Activated CD8-positive, alpha-beta memory T cell treated with anti-CD3 and anti-CD28 coated beads for 48 hours (primary cell): ENCODE results near the gene TPX2.

Experiments
- DNase-seq, 3 experiments: peaks; one replicate each; pipeline ENCODE4 v3.0.0-alpha.2; 2020; ENCODE audit warnings: low read depth in 2 of 3, low spot score in 2 of 3

TPX2 gene

GRCh38 chr20:31831211-31831610 is 92.1 kb downstream of the TPX2 start:
- no peak for DNase-seq

GRCh38 chr20:31831771-31832306 is 92.7 kb downstream of the TPX2 start:
- no peak for DNase-seq

- peak in 2 of 3 experiments; percentile 54 to 80 for DNase-seq
These were observed 94.2 kb downstream of the TPX2 start for GRCh38 chr20:31833130-31833930.

- DNase-seq = no peak
These were observed 94.9 kb downstream of the TPX2 start for GRCh38 chr20:31833931-31834521.

- DNase-seq = no peak
These were observed 96.5 kb downstream of the TPX2 start for GRCh38 chr20:31835554-31835953.

GRCh38 chr20:31835977-31836852 is 97.1 kb downstream of the TPX2 start:
- peak in 1 of 3 experiments; percentile 28 for DNase-seq

GRCh38 chr20:31836853-31837608 is 97.9 kb downstream of the TPX2 start:
- no peak for DNase-seq

GRCh38 chr20:31837896-31838397 is 98.9 kb downstream of the TPX2 start:
- DNase-seq = no peak

GRCh38 chr20:31838646-31839292 is 99.7 kb downstream of the TPX2 start:
- no peak for DNase-seq

- no peak for DNase-seq
These were observed 100.8 kb downstream of the TPX2 start for GRCh38 chr20:31839782-31840487.

- DNase-seq = no peak
These were observed 102.1 kb downstream of the TPX2 start for GRCh38 chr20:31840906-31841816.

GRCh38 chr20:31841928-31842327 is 102.8 kb downstream of the TPX2 start:
- DNase-seq = no peak

GRCh38 chr20:31842471-31843157 is 103.5 kb downstream of the TPX2 start:
- no peak for DNase-seq

- DNase-seq = no peak
These were observed 104.2 kb downstream of the TPX2 start for GRCh38 chr20:31843288-31843687.

GRCh38 chr20:31843881-31844280 is 104.8 kb downstream of the TPX2 start:
- no peak for DNase-seq

GRCh38 chr20:31844737-31845299 is 105.7 kb downstream of the TPX2 start:
- no peak for DNase-seq

GRCh38 chr20:31845300-31845863 is 106.3 kb downstream of the TPX2 start, which contains the start of gene FOXS1:
TSS of gene FOXS1 (minus strand) at chr20:31845604. CDS start at chr20:31845542, 62 bp downstream.
- no peak for DNase-seq
